Endothelial cell (in vitro differentiated cells): ENCODE results near the gene HDLBP. TPM values are rescaled to one million over a fixed set of nuclear protein-coding genes. Genes with fewer than 3 reads are reported as not detected.

Experiments used
- DNase-seq: peaks from one replicate; pipeline ENCODE4 v3.0.0; 2021; ENCODE audit warnings: low spot score
- H3K27ac Mint-ChIP-seq: one replicate; pipeline ENCODE4 v1.8.0; 2021; ENCODE audit warnings: mixed read lengths, inconsistent platforms; ENCODE audit not compliant: unreplicated experiment
- H3K27me3 Mint-ChIP-seq: one replicate; pipeline ENCODE4 v1.8.0; 2021; ENCODE audit warnings: mild to moderate bottlenecking, moderate library complexity, mixed read lengths, inconsistent platforms; ENCODE audit not compliant: unreplicated experiment
- H3K36me3 Mint-ChIP-seq: one replicate; pipeline ENCODE4 v1.8.0; 2021; ENCODE audit warnings: mild to moderate bottlenecking, low read depth, mixed read lengths, inconsistent platforms; ENCODE audit not compliant: unreplicated experiment
- H3K4me1 Mint-ChIP-seq: one replicate; pipeline ENCODE4 v1.8.0; 2021; ENCODE audit warnings: mild to moderate bottlenecking, mixed read lengths, inconsistent platforms; ENCODE audit not compliant: unreplicated experiment
- H3K4me3 Mint-ChIP-seq: one replicate; pipeline ENCODE4 v1.8.0; 2021; ENCODE audit warnings: mild to moderate bottlenecking, mixed read lengths, inconsistent platforms; ENCODE audit not compliant: unreplicated experiment
- H3K9me3 Mint-ChIP-seq: one replicate; pipeline ENCODE4 v1.8.0; 2021; ENCODE audit warnings: mixed read lengths, inconsistent platforms; ENCODE audit not compliant: unreplicated experiment
- total RNA-seq: library from RNA; stranded (reverse); fragmentation: NEBNext Ultra II Directional; extraction: Animal tissue kit (Norgen Biotek cat#: 25700); gene quantifications from one replicate; pipeline ENCODE4 v1.2.1, GENCODE V29; 2021; ENCODE audit not compliant: unreplicated experiment
- TF ChIP-seq, protein P1 (sequence below): fragments of 200-600 bp; sonication (generic); IDR thresholded peaks from one replicate; pipeline ENCODE4 v1.5.0; 2021; ENCODE audit warnings: antibody characterized with exemption; ENCODE audit not compliant: unreplicated experiment

HDLBP gene
- total RNA-seq, 1 donor from 2014 or later, result 364 TPM

DNA sequence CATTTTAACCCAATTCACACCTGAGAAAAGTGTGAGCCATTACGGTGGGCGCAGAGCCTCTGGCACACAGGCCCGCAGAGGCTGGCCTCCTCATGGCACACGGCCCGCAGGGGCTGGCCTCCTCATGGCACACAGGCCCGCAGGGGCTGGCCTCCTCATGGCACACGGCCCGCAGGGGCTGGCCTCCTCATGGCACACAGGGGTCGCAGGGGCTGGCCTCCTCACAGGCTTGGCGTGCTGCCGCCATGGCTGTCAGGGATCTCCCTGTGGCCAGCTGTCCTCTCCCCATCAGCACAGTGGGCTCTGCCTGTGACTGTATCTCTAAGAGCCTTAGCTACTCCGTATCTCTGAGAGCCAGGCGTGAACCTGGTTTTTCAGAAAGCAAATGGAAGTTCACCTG, 102.4 kb downstream of the HDLBP start:
- Mint-ChIP-seq H3K36me3 (peaks cover 3% of the 10 kb centered on the region), H3K27ac (no peak overlapping the region), H3K4me1 (peaks cover 2% of the 10 kb centered on the region), H3K27me3 (peaks cover 23% of the 10 kb centered on the region), H3K9me3 (no peaks in the 10 kb centered on the region), H3K4me3 (no peak overlapping the region)
- DNase-seq, result no peak
- TF ChIP-seq, protein P1, sequence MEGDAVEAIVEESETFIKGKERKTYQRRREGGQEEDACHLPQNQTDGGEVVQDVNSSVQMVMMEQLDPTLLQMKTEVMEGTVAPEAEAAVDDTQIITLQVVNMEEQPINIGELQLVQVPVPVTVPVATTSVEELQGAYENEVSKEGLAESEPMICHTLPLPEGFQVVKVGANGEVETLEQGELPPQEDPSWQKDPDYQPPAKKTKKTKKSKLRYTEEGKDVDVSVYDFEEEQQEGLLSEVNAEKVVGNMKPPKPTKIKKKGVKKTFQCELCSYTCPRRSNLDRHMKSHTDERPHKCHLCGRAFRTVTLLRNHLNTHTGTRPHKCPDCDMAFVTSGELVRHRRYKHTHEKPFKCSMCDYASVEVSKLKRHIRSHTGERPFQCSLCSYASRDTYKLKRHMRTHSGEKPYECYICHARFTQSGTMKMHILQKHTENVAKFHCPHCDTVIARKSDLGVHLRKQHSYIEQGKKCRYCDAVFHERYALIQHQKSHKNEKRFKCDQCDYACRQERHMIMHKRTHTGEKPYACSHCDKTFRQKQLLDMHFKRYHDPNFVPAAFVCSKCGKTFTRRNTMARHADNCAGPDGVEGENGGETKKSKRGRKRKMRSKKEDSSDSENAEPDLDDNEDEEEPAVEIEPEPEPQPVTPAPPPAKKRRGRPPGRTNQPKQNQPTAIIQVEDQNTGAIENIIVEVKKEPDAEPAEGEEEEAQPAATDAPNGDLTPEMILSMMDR, result no peak

DNA sequence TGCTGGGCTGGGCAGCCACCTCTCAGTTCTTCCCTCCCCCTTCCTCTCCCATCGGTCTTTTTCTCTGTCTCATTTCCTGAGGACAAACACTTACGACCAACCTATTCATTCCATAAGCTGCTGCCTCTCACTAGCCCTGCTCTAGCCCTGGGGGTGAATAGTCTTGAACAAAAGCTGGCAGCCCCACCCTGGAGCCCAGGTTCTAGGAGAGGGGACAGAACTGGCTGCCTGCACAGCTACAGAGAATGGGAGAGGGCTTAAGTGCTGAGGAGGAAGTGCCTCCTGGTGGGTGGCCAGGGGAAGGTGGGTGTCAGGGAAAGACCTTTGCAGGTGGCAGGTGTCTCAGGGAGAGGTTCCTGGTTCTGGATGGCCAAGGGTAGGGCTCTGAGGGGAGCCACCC, 104.2 kb downstream of the HDLBP start:
- peaks cover 19% of the 10 kb centered on the region for H3K27me3 Mint-ChIP-seq
- H3K36me3 Mint-ChIP-seq, result peaks cover 3% of the 10 kb centered on the region
- no peak overlapping the region for H3K4me3 Mint-ChIP-seq
- TF ChIP-seq, protein P1, result no peak
- H3K4me1 Mint-ChIP-seq, result no peaks in the 10 kb centered on the region
- no peak for DNase-seq
- no peaks in the 10 kb centered on the region for H3K9me3 Mint-ChIP-seq
- peak overlapping the region; percentile 30 for H3K27ac Mint-ChIP-seq

DNA sequence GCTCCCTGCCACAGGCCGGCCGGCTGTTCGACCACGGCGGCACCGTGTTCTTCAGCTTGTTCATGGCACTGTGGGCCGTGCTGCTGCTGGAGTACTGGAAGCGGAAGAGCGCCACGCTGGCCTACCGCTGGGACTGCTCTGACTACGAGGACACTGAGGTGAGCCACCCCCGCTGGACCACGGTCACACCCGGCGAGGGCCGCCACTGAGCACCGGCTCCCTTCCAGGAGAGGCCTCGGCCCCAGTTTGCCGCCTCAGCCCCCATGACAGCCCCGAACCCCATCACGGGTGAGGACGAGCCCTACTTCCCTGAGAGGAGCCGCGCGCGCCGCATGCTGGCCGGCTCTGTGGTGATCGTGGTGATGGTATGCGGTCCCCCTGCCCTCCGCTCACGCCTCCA, 106.2 kb downstream of the HDLBP start:
- Mint-ChIP-seq H3K36me3 (peaks cover 3% of the 10 kb centered on the region), H3K9me3 (no peaks in the 10 kb centered on the region), H3K4me1 (no peaks in the 10 kb centered on the region), H3K27me3 (peaks cover 19% of the 10 kb centered on the region), H3K4me3 (no peak overlapping the region), H3K27ac (no peak overlapping the region)
- DNase-seq, result no peak
- TF ChIP-seq, protein P1, result no peak

DNA sequence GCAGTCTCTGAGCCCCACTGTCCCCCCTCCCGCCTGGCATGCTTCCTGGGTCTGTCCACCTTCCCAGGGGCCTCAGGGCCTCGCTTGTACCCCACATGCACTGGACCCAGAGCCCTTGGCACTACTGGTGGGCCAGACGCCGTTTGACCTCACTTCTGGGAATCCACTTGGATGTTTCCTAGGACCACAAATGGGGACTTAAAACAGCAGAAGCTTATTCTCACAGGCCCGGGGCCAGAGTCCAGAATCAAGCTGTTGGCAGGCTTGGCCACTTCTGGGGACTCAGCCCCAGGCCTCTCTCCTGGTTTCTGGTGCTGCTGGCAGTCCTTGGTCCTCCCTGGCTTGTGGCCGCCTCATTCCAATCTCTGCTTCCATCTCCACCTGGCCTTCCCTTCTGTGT, 107.4 kb downstream of the HDLBP start:
- DNase-seq, result no peak
- TF ChIP-seq, protein P1, result no peak
- H3K27ac Mint-ChIP-seq, result no peak overlapping the region
- H3K36me3 Mint-ChIP-seq, result peaks cover 3% of the 10 kb centered on the region
- no peak overlapping the region for H3K4me3 Mint-ChIP-seq
- H3K4me1 Mint-ChIP-seq, result no peaks in the 10 kb centered on the region
- H3K9me3 Mint-ChIP-seq, result no peaks in the 10 kb centered on the region
- peaks cover 14% of the 10 kb centered on the region for H3K27me3 Mint-ChIP-seq

DNA sequence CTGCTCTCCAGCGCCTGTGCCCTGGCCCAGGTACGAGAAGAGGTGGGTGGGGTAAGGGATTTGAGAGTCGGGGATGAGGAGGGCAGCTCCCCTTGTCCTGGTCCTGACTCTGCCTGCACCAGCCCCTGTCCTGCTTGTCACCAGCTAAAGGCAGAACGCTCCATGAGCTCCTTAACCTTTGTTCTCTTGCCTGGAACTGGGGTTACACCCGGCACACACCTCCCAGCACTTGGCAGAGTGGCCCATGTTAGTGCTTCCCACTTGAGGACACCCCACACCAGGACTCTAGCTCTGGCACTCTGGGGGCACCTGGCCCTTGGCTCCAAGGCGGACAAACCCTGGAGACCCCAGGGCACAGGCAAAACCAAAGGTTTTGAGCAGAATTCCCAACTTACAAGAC, 107.8 kb downstream of the HDLBP start:
- DNase-seq, result no peak
- Mint-ChIP-seq H3K36me3 (peaks cover 3% of the 10 kb centered on the region), H3K9me3 (no peaks in the 10 kb centered on the region), H3K27me3 (peaks cover 14% of the 10 kb centered on the region), H3K4me3 (no peak overlapping the region), H3K27ac (no peak overlapping the region), H3K4me1 (no peaks in the 10 kb centered on the region)
- TF ChIP-seq, protein P1, result no peak
